Kidney (tissue), 14 donors: ENCODE data around the gene SMAD9. TPM values are rescaled to one million over a fixed set of nuclear protein-coding genes. Genes with fewer than 3 reads are reported as not detected.

Experiments
- DNase-seq, 5 donors: peaks; one replicate each; pipeline ENCODE4 v3.0.0-alpha.2; 2013 to 2020
- FAIRE-seq: peaks from 2 replicates; lab custom pipeline; 2012; peaks lifted over from hg19 to GRCh38; lab: Jason Lieb, UNC
- H3K27ac ChIP-seq, 2 donors: one replicate each; pipeline ENCODE4 v1.7.0; 2013; ENCODE audit warnings: low read depth in 2 of 2, low read length in 2 of 2, inconsistent platforms in 1 of 2
- H3K27me3 ChIP-seq: one replicate; pipeline ENCODE4 v1.7.1; 2013; ENCODE audit warnings: low read length, inconsistent platforms; ENCODE audit not compliant: control insufficient read depth, insufficient read depth
- H3K36me3 ChIP-seq, 3 donors: one replicate each; pipeline versions ENCODE4 v1.7.0 to v1.7.1; 2013; ENCODE audit warnings: low read length in 3 of 3, control low read depth in 1 of 3, inconsistent platforms in 1 of 3; ENCODE audit not compliant: insufficient read depth in 3 of 3, control insufficient read depth in 2 of 3
- H3K4me1 ChIP-seq, 3 donors: one replicate each; pipeline versions ENCODE4 v1.7.0 to v1.7.1; 2013; ENCODE audit warnings: low read length in 3 of 3, inconsistent platforms in 1 of 3, low read depth in 1 of 3; ENCODE audit not compliant: control insufficient read depth in 2 of 3, insufficient read depth in 2 of 3
- H3K4me3 ChIP-seq, 3 donors: one replicate each; pipeline versions ENCODE4 v1.7.0 to v1.8.1; 2013; ENCODE audit warnings: low read length in 3 of 3, control low read depth in 1 of 3, inconsistent platforms in 1 of 3
- H3K9ac ChIP-seq, 3 donors: one replicate each; pipeline versions ENCODE4 v1.7.0 to v1.7.1; 2013; ENCODE audit warnings: low read length in 3 of 3, control low read depth in 1 of 3, inconsistent platforms in 1 of 3
- H3K9me3 ChIP-seq, 3 donors: one replicate each; pipeline versions ENCODE4 v1.7.0 to v1.7.1; 2013; ENCODE audit warnings: low read length in 3 of 3, control low read depth in 1 of 3, inconsistent platforms in 1 of 3; ENCODE audit not compliant: control insufficient read depth in 2 of 3, insufficient read depth in 1 of 3
- CTCF ChIP-seq: IDR thresholded peaks from 3 replicates; pipeline ENCODE4 v1.5.1; 2012; ENCODE audit warnings: mild to moderate bottlenecking, moderate library complexity, borderline replicate concordance; ENCODE audit not compliant: insufficient read depth; ENCODE audit errors: extremely low read depth
- intact Hi-C: fragments of 100-400 bp; cut with DNase I; formaldehyde crosslinking; loops from one replicate; pipeline ENCODE4 v1.11.1; 2022
- polyA plus RNA-seq: library from polyadenylated mRNA; stranded (reverse); fragments of 350-450 nt; fragmentation: Illumina TruSeq; extraction: RNeasy Lipid Tissue Mini Kit (QIAGEN cat#74804); gene quantifications from one replicate; pipeline ENCODE4 v1.2.3, GENCODE V29; 2014; ENCODE audit warnings: low read depth, low replicate concordance; ENCODE audit not compliant: insufficient read depth
- total RNA-seq: library from RNA; stranded (reverse); fragmentation: NEBNext Ultra II Directional; extraction: Animal tissue kit (Norgen Biotek cat#: 25700); gene quantifications from one replicate; pipeline ENCODE4 v1.2.1, GENCODE V29; 2021
- donor health status: control.
- donor health status: control.
- donor health status: control.
- donor health status: control.
- donor health status: control.
- donor health status: DM: yes; HTN: yes; CAD: no.
- donor health status: Normal renal cell carcinoma (clear cell type).

The SMAD9 gene
- total and polyA plus RNA-seq, 2 donors from 2014 or later = 3.5 to 13.1 TPM

GRCh38 chr13:36905944-36906343 is 14.1 kb downstream of the SMAD9 start:
- TF ChIP-seq CTCF = no peak
- Histone ChIP-seq H3K4me1 (no peaks in the 10 kb centered on the region), H3K36me3 (no peaks in the 10 kb centered on the region), H3K9me3 (no peaks in the 10 kb centered on the region), H3K4me3 (no peak overlapping the region), H3K27ac (no peak overlapping the region), H3K27me3 (no peaks in the 10 kb centered on the region), H3K9ac (no peak overlapping the region)
- intact Hi-C loops = no loop called here
- DNase-seq = no peak
- FAIRE-seq = no peak

GRCh38 chr13:36903925-36904595 is 16.0 kb downstream of the SMAD9 start:
- Histone ChIP-seq H3K36me3 (no peaks in the 10 kb centered on the region), H3K9ac (no peak overlapping the region), H3K9me3 (peaks cover 0 to 5% (median 5%) of the 10 kb centered on the region in 3 donors), H3K27ac (no peak overlapping the region), H3K4me3 (no peak overlapping the region), H3K27me3 (no peaks in the 10 kb centered on the region), H3K4me1 (no peaks in the 10 kb centered on the region)
- intact Hi-C loops = no loop called here
- TF ChIP-seq CTCF = no peak
- no peak for FAIRE-seq
- no peak for DNase-seq

GRCh38 chr13:36897054-36897616 is 22.9 kb downstream of the SMAD9 start:
- Histone ChIP-seq H3K9me3 (peaks cover 0 to 6% (median 5%) of the 10 kb centered on the region in 3 donors), H3K9ac (no peak overlapping the region), H3K36me3 (no peaks in the 10 kb centered on the region), H3K27me3 (no peaks in the 10 kb centered on the region), H3K4me3 (no peak overlapping the region), H3K4me1 (no peaks in the 10 kb centered on the region), H3K27ac (no peak overlapping the region)
- intact Hi-C loops = no loop called here
- TF ChIP-seq CTCF = no peak
- DNase-seq = no peak
- FAIRE-seq = no peak

- DNase-seq (no peak), FAIRE-seq (no peak)
- Histone ChIP-seq H3K9me3 (no peaks in the 10 kb centered on the region), H3K4me1 (no peaks in the 10 kb centered on the region), H3K27me3 (no peaks in the 10 kb centered on the region), H3K36me3 (no peaks in the 10 kb centered on the region), H3K4me3 (no peak overlapping the region), H3K27ac (no peak overlapping the region), H3K9ac (no peak overlapping the region)
- intact Hi-C loops = no loop called here
- no peak for TF ChIP-seq CTCF
These were observed 28.3 kb downstream of the SMAD9 start for GRCh38 chr13:36891752-36892151.
